Thyroid gland (tissue), 4 donors: ENCODE data around the gene SEC24D. TPM values are rescaled to one million over a fixed set of nuclear protein-coding genes. Genes with fewer than 3 reads are reported as not detected.
A peak's percentile ranks its signal among the peaks of the same experiment; 100 is the strongest.

Source experiments
- DNase-seq, 2 donors: peaks; one replicate each; pipeline ENCODE4 v3.0.0-alpha.2; 2019
- H3K27ac ChIP-seq, 3 donors: fragments of 200-600 bp; sonication (generic); 1 replicate in 2 of 3; 2 replicates in 1 of 3; pipeline ENCODE4 v1.5.1; 2016 to 2019; ENCODE audit warnings: mild to moderate bottlenecking in 1 of 3, moderate library complexity in 1 of 3
- H3K27me3 ChIP-seq: fragments of 200-600 bp; sonication (generic); one replicate; pipeline ENCODE4 v1.5.1; 2019
- H3K36me3 ChIP-seq, 2 donors: fragments of 200-600 bp; sonication (generic); one replicate each; pipeline ENCODE4 v1.5.1; 2016 to 2019
- H3K4me1 ChIP-seq, 2 donors: fragments of 200-600 bp; sonication (generic); one replicate each; pipeline ENCODE4 v1.5.1; 2017 to 2019
- H3K4me3 ChIP-seq, 3 donors: fragments of 200-600 bp; sonication (generic); replicated peaks in 1 of 3; 1 replicate in 2 of 3; 2 replicates in 1 of 3; pipeline ENCODE4 v1.5.1; 2016; ENCODE audit warnings: mild to moderate bottlenecking in 1 of 3
- H3K9me3 ChIP-seq: fragments of 200-600 bp; sonication (generic); one replicate; pipeline ENCODE4 v1.5.1; 2017
- CTCF ChIP-seq, 6 experiments: fragments of 200-600 bp in 3 of 6; fragments of 450-650 bp in 3 of 6; sonication (generic) in 3 of 6; IDR thresholded peaks; one replicate each; pipeline ENCODE4 v1.5.1; 2016 to 2019; ENCODE audit warnings: antibody characterized with exemption in 6 of 6, mild to moderate bottlenecking in 2 of 6, inconsistent platforms in 1 of 6, moderate library complexity in 1 of 6
- POLR2A ChIP-seq, 2 donors: fragments of 450-650 bp; IDR thresholded peaks; one replicate each; pipeline ENCODE4 v1.6.1; 2017; ENCODE audit warnings: antibody characterized with exemption in 2 of 2, mild to moderate bottlenecking in 2 of 2, moderate library complexity in 1 of 2
- WGBS, 2 donors: methylation state at CpG; one replicate each; pipeline ENCODE4 v1.1.5; 2017; 5-methylcytosine and 5-hydroxymethylcytosine counted together
- intact Hi-C: fragments of 100-400 bp; cut with DNase I; formaldehyde crosslinking; loops from one replicate; pipeline ENCODE4 v1.15.1; 2023
- total RNA-seq, 4 donors: library from RNA; depleted of rRNA; stranded (reverse); fragments of >200 nt; gene quantifications; one replicate each; pipeline ENCODE4 v1.2.3, GENCODE V29; 2016

The SEC24D gene
- total RNA-seq, 4 donors from 2014 or later, result 56.3 to 120 (median 80.4) TPM

GRCh38 chr4:118757761-118758251 is 78.1 kb downstream of the SEC24D start:
- no peak for DNase-seq
- TF ChIP-seq POLR2A (IDR thresholded peaks at IDR 0.05), result no peak
- no peak for TF ChIP-seq CTCF (IDR thresholded peaks at IDR 0.05)
- Histone ChIP-seq H3K27ac (peak overlapping the region in 1 of 3 donors; percentile 25), H3K36me3 (peaks cover 6 to 7% of the 10 kb centered on the region in 2 donors), H3K27me3 (no peaks in the 10 kb centered on the region), H3K4me3 (no peak overlapping the region), H3K4me1 (peaks cover 10 to 16% of the 10 kb centered on the region in 2 donors), H3K9me3 (no peaks in the 10 kb centered on the region)
- WGBS, 2 donors, result 80 to 85% methylated on average over 2 of the region's 2 CpGs
- intact Hi-C loops, result no loop called here

GRCh38 chr4:118756958-118757357 is 79.0 kb downstream of the SEC24D start:
- peaks cover 7 to 10% of the 10 kb centered on the region in 2 donors for H3K4me1 ChIP-seq
- DNase-seq, result no peak
- intact Hi-C loops, result no loop called here

GRCh38 chr4:118756429-118756828 is 79.5 kb downstream of the SEC24D start:
- peaks cover 14 to 15% of the 10 kb centered on the region in 2 donors for H3K36me3 ChIP-seq

More at GRCh38 chr4:118756958-118757357, 79.0 kb downstream of the SEC24D start:
- Histone ChIP-seq H3K27me3 (no peaks in the 10 kb centered on the region), H3K27ac (no peak overlapping the region), H3K36me3 (peaks cover 8 to 10% of the 10 kb centered on the region in 2 donors), H3K4me3 (no peak overlapping the region), H3K9me3 (no peaks in the 10 kb centered on the region)
- TF ChIP-seq CTCF (IDR thresholded peaks at IDR 0.05), result no peak
- TF ChIP-seq POLR2A (IDR thresholded peaks at IDR 0.05), result no peak
- 94 to 100% methylated on average over 1 of the region's 1 CpG for WGBS, 2 donors

DNA sequence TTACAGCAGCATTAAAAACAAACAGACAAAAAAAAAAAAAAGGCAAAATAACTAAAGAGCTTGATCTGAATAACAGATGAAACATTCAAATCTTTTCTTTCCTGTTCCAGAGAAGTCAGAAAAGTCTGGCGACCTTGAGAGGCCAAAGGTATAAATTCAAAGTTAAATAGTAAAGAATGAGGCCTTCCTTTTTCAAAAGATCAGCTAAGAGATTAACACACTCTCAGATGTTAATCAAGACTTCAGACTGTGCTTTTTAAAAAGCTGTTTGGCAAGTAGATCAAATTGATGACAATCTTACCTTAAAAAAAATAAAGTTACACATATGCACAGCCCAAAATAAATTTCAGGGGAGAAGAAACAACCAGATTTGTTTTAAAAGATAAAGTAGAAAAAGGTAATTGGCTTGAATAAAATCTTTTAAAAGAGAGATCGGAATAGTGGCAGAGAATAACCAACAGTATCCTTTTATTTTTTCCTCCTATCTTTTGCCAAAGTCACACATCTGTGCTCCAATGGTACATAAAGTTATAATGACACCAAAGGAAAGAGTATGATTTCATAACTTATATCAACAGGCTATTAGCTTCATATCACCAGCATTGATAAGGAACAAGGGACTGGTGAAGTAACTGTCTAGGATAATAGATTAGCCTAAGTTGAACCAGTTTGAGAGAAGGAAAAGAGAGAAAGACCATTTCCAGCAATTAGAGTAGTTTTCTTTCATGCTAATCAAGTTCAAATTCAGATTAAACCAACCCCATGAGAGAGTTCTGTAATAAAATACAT is 80.3 kb downstream of the SEC24D start:
- TF ChIP-seq POLR2A (IDR thresholded peaks at IDR 0.05), result no peak
- no peak for TF ChIP-seq CTCF (IDR thresholded peaks at IDR 0.05)
- Histone ChIP-seq H3K9me3 (no peaks in the 10 kb centered on the region), H3K4me3 (no peak overlapping the region), H3K36me3 (peaks cover 17 to 19% of the 10 kb centered on the region in 2 donors), H3K4me1 (no peaks in the 10 kb centered on the region), H3K27me3 (no peaks in the 10 kb centered on the region), H3K27ac (peak overlapping the region in 2 of 3 donors; percentile 21 to 40)
- no peak for DNase-seq
- 77 to 84% methylated on average over 2 of the region's 2 CpGs for WGBS, 2 donors
- intact Hi-C loops, result no loop called here

More at GRCh38 chr4:118756429-118756828, 79.5 kb downstream of the SEC24D start:
- intact Hi-C loops, result no loop called here
- Histone ChIP-seq H3K9me3 (no peaks in the 10 kb centered on the region), H3K4me1 (peaks cover 2 to 4% of the 10 kb centered on the region in 2 donors), H3K27ac (peak overlapping the region in 1 of 3 donors; percentile 15), H3K4me3 (no peak overlapping the region), H3K27me3 (no peaks in the 10 kb centered on the region)
- 86 to 91% methylated on average over 3 of the region's 3 CpGs for WGBS, 2 donors
- DNase-seq, result no peak
- TF ChIP-seq POLR2A (IDR thresholded peaks at IDR 0.05) (no peak), CTCF (IDR thresholded peaks at IDR 0.05) (no peak)

GRCh38 chr4:118754890-118755289 is 81.0 kb downstream of the SEC24D start:
- no peak for TF ChIP-seq POLR2A (IDR thresholded peaks at IDR 0.05)
- TF ChIP-seq CTCF (IDR thresholded peaks at IDR 0.05), result no peak
- no peak for DNase-seq
- Histone ChIP-seq H3K36me3 (peaks cover 19 to 23% of the 10 kb centered on the region in 2 donors), H3K27ac (no peak overlapping the region), H3K9me3 (no peaks in the 10 kb centered on the region), H3K27me3 (no peaks in the 10 kb centered on the region), H3K4me3 (no peak overlapping the region), H3K4me1 (no peaks in the 10 kb centered on the region)
- intact Hi-C loops, result no loop called here
- 76 to 83% methylated on average over 2 of the region's 2 CpGs for WGBS, 2 donors
